ENCODE data around the gene CDK14. TPM values are rescaled to one million over a fixed set of nuclear protein-coding genes. Genes with fewer than 3 reads are reported as not detected.

The CDK14 gene
- total and polyA plus RNA-seq, 2 donors (not counting 3 experiments of a cell fraction or from before 2014, with no cell fraction given), result 5.5 to 34.2 TPM

GRCh38 chr7:90864088-90864487 lies 268.0 kb downstream of the CDK14 start:
- dilution Hi-C loops (cut with MboI; ENCODE audit: extremely low pct_ligation_motif_present, low sequenced_read_pairs), result no loop called here
- intact Hi-C loops (cut with micrococcal nuclease), result no loop called here
- H3K4me1 ChIP-seq (ENCODE audit: control insufficient read depth, extremely low read depth, insufficient read depth, low read length), result no peaks in the 10 kb centered on the region
- H3K4me3 ChIP-seq (replicated peaks in 1 of 3; ENCODE audit: insufficient read depth in 1 of 3, low read depth in 1 of 3, low read length in 3 of 3), result no peak overlapping the region
- no peaks in the 10 kb centered on the region for H3K9me3 ChIP-seq (replicated peaks; ENCODE audit: control insufficient read depth, insufficient read depth, low read length)
- H3K4me2 ChIP-seq (ENCODE audit: insufficient read depth, low read length), result no peak overlapping the region
- ChIA-PET CTCF (no interaction called here), POLR2A (no interaction called here)
- no peaks in the 10 kb centered on the region for H3K9me1 ChIP-seq (replicated peaks; ENCODE audit: control insufficient read depth, extremely low read depth, insufficient read depth, low read length)
- no peaks in the 10 kb centered on the region for H4K20me1 ChIP-seq (replicated peaks; ENCODE audit: control insufficient read depth, extremely low read depth, insufficient read depth, low read length)
- no peak for FAIRE-seq
- no peak overlapping the region for H3K9ac ChIP-seq (replicated peaks; ENCODE audit: extremely low read depth, insufficient read depth, low read length)
- BruUV-seq (replicated peaks), result no TSS peak
- no peak overlapping the region for H2AFZ ChIP-seq (ENCODE audit: low read depth, low read length)
- no peaks in the 10 kb centered on the region for H3K36me3 ChIP-seq (ENCODE audit: control insufficient read depth in 2 of 2, extremely low read depth in 1 of 2, insufficient read depth in 2 of 2, low read length in 2 of 2)
- TF ChIP-seq FOS (IDR thresholded peaks at IDR 0.05; ENCODE audit: borderline replicate concordance, insufficient read depth, low read length) (no peak), GATA2 (IDR thresholded peaks at IDR 0.05; ENCODE audit: insufficient read depth, insufficient read length, low read depth, low read length) (no peak), EZH2 (IDR thresholded peaks at IDR 0.05; ENCODE audit: borderline replicate concordance, low read depth, low read length, severe bottlenecking) (no peak), POLR2AphosphoS5 (IDR thresholded peaks at IDR 0.05; ENCODE audit: insufficient read depth, low read depth, low read length) (no peak), CTCF (IDR thresholded peaks at IDR 0.05; ENCODE audit: extremely low read depth in 1 of 2, insufficient read depth in 1 of 2, low read depth in 1 of 2, low read length in 2 of 2) (no peak), JUN (IDR thresholded peaks at IDR 0.05; ENCODE audit: borderline replicate concordance, insufficient read depth, insufficient read length, low read depth) (no peak), MAX (IDR thresholded peaks at IDR 0.05; ENCODE audit: insufficient read depth, insufficient read length) (no peak), POLR2A (IDR thresholded peaks at IDR 0.05; ENCODE audit: low read depth, low read length) (no peak), MYC (IDR thresholded peaks at IDR 0.05; ENCODE audit: low read depth, low read length) (no peak)
- H3K27me3 ChIP-seq (ENCODE audit: control insufficient read depth in 2 of 2, insufficient read depth in 2 of 2, low read length in 2 of 2), result no peaks in the 10 kb centered on the region
- DNase-seq (ENCODE audit: low read depth, low spot score), result no peak
- no peaks in the 10 kb centered on the region for H3K79me2 ChIP-seq (ENCODE audit: control insufficient read depth, insufficient read depth, low read length)
- no peak overlapping the region for H3K27ac ChIP-seq (ENCODE audit: insufficient read depth, low read depth, low read length)
